NCI-H1417 treated with DMSO at 0.1 percent for 48 hours (cell line): Measurements from ENCODE around the gene SRCAP.
A peak's percentile ranks its signal among the peaks of the same experiment; 100 is the strongest.
"Not testable (repeated sequence)": the region's sequence is repeated elsewhere in the genome, so short reads cannot be mapped to it uniquely, and the experiment has no call there.

Source experiments
- DNase-seq: peaks from one replicate; lab custom pipeline; 2025; lab: John Stamatoyannopoulos, UW

The SRCAP gene

GRCh38 chr16:30664616-30665109 is 34.3 kb upstream of the SRCAP start:
- DNase-seq = no peak

GRCh38 chr16:30665155-30665829 is 33.7 kb upstream of the SRCAP start:
- no peak for DNase-seq

DNA sequence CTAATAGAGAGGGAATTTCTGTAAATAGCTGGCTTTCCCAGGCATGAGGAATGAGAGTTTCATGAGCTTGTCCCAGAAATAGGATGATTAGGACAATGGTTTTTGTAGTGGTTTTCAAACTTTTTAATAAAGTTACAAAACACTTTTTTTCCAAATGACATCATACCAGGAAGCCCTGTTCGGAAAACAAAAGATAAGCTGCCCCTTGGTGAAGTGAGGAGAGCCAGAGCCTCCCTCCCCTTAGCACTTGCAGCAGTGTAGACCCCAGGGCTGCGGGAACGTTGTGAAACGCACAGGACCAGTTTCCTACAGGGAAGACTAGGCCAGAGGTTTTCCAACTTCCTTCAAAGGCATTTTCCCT is 33.2 kb upstream of the SRCAP start:
- DNase-seq = no peak

DNA sequence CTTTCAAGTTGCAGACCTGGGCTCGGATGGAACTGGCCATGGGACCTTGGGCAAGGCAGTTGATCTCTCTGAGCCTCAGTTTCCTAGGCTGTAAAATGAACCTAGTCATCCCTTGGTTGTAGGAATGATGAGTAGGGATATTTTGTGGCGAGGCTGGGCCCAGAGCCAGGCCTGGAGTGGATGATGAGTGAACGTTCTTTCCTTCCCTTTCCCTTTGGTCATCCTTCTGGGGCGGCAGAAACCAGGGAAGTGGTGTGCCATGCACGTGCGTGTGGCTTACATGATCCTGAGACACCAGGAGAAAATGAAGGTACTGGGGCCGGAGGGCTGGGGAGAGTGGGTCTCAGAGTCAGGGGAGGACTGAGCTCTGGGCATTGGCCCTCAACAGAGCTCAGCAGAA is 32.3 kb upstream of the SRCAP start:
- DNase-seq = no peak

GRCh38 chr16:30667361-30667905 is 31.5 kb upstream of the SRCAP start:
- no peak for DNase-seq

DNA sequence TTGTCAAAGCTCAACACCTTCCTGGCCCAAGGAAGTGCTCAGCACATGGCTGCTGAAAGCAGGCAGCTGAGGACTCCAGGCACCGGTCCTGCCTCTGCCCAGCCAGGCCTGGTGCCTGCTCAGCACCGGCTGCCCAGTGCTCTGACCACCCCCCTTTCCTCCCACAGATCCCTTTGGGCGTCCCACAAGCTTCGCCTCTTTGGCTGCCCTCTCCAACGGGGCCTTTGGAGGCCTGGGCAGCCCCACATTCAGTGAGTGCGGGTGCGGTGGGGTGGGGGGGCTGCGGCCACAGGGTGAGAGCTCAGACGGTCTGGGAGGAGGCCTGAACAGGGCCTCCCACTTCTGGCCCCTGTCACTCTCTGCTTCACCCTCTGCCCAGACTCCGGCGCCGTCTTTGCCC is 30.6 kb upstream of the SRCAP start:
- DNase-seq = no peak

GRCh38 chr16:30669026-30669902 is 29.7 kb upstream of the SRCAP start:
- no peak for DNase-seq

DNA sequence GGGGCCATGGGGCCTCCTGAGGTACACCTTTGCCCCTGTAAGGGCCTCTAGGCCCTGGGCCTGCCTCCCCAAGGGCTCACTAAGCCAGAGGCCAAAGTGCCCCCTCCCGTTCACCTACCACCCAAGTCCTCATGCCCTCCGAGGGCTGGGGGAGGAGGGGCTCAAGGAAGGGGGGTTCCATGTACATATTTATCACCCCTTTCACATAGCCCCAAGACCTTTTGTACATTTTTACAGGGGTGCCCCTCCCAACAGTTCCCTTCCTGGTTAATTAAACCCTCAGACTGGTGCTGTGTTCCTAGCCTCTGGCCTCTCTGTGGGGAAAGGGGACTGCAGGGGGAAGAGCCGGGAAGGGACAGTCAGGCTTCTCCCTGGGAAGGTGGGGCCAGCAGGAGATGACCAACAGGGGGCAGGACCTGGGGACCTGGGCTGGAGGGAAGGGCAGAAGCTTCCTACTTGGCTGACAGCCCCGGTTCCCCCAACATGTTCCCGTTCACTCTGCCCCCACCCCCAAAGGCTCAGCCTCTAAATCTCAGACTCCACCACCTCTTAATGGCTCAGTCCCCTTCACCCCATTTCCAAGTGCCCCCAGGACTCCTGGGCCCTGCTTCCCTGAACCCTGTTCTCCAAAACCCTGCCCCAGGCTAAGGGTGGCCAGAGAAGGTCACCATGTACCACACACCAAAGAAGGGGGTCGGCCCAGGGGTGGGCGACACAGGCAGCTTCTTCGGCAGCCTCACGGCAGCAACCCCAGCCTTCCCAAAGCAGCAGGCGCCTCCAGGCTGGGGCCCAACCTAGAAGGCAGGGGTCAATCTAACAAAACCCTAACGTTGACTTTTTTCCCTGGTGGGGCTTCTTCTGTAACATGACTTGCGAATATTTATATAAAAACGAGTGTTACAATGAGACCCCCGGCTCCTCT is 28.8 kb upstream of the SRCAP start:
- DNase-seq = no peak

DNA sequence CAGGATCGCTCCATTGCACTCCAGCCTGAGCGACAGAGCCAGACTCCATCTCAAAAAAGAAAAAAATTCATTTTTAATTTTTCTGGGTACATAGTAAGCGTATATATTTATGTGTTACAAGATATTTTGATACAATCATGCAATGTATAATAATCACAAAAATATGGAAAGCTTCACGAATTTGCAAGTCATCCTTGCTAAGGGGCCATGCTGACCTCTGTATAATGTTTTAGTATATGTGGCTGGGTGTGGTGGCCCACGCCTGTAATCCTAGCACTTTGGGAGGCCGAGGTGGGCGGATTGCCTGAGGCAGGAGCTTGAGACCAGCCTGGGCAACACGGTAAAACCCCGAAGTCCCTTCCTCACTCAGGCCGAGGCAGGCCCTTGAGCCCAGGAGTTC is 23.8 kb upstream of the SRCAP start:
- DNase-seq = no peak

GRCh38 chr16:30677931-30678585 is 20.9 kb upstream of the SRCAP start:
- no peak for DNase-seq

GRCh38 chr16:30678586-30678970 is 20.4 kb upstream of the SRCAP start:
- no peak for DNase-seq

DNA sequence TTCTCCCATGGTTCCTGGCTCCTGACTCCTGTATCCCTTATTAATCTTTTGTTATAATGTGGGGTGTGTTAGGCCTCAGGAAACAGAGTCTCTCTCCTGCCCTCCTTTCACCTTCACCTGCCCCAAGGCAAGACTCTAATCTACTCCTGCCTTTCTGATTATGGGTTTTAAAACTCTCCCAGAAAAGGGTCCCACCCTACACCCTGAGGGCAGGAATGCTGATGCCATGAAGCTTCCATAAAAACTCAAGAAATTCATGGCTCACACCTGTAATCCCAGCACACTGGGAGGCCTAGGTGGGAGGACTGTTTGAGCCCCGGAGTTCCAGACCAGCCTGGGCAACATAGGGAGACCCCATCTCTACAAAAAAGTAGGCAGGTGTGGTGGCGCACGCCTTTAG is 18.6 kb upstream of the SRCAP start:
- DNase-seq = no peak

DNA sequence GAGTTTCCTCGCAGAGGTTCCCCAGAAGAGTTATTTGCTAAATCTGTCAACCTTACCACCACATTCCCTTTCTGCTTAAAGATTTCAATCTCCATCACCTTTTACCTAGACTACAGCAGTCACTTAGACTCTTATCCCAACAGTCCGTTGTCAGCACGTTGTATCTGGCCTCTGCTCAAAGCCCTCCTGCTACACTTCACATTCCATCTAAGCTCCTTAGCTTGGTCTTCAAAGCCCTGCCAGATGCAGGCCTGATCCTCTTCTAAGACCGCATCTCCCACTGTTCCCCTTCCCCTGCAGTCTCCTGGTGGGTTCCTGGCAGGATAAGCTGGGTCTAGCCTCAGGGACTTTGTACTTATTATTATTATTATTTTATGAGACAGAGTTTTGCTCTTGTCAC is 10.3 kb upstream of the SRCAP start:
- DNase-seq = no peak

DNA sequence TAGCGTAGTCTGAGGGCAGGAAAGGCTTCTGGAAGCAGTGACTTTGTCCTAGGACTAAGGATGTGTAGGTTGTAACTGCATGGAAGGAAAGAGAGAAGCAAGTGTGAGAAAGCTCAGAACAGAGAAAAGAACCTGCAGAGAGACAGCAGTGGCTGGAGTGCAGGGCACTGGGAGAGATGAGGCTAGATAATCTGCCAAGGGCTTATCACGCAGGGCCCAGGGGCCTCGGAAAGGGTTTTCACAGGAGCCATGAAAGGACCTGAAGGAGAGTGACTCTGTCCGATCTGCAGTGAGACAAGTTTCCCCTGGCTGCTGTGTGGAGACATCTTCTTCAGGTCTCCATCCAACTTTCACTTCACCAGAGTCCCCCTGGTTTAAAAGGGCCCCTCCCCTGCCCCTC is 7.1 kb upstream of the SRCAP start:
- DNase-seq = no peak

GRCh38 chr16:30692396-30693064 is 6.4 kb upstream of the SRCAP start:
- DNase-seq = no peak

DNA sequence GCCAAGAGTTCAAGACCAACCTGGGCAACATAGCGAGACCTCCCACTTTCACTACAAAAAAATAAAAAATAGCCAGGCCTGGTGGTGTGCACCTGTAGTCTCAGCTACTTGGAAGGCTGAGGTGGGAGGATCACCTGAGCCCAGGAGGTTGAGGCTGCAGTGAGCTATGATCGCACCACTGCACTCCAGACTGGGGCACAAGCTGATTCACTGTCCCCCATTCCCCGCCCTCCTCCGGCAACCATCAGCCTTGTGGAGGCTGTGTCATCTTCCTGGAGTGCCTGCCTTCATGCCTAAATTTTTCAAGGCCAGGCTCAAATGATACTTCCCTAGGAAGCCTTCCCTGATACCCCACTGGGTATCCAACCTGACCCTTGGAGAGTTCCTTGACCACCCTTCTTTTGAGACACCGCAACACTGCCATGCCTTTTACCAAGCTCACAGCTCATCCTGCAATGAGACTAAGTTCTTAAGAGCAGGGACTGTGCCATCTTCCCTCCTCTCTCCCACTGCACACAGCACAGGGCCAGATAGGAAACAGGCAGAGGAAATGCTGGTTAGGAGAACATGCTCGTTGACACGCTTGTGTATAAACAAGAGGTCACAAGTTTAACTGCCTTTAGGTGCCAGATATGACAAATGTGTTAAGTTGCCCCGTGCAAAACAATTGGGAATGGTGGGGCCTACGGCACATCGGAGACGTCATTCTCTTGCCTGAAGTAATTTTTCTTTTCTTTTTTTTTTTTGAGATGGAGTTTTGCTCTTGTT is 3.9 kb upstream of the SRCAP start:
- DNase-seq = no peak

DNA sequence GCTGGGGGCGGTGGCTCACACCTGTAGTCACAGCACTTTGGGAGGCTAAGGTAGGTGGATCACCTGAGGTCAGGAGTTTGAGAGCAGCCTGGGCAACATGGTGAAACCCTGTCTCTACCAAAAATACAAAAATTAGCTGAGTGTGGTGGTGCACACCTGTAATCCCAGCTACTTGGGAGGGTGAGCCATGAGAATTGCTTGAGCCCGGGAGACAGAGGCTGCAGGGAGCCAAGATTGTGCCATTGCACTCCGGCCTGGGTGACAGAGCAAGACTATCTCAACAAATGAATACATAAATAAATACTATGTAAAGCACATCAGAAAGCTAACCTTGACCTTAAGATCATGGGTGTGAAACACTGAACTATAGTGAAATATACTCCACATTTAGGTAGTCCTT is 2.3 kb upstream of the SRCAP start:
- DNase-seq = not testable (repeated sequence)

GRCh38 chr16:30697264-30698138 is 1.5 kb upstream of the SRCAP start:
- DNase-seq = no peak

- peak; percentile 80 for DNase-seq
Measured at GRCh38 chr16:30698139-30698815, 694 bp upstream of the SRCAP start.
